H9 (cell line): ENCODE data around the gene CISD2. TPM values are rescaled to one million over a fixed set of nuclear protein-coding genes. Genes with fewer than 3 reads are reported as not detected.

Experiments
- DNase-seq: peaks from one replicate; pipeline ENCODE4 v3.0.0-alpha.2; 2017
- H2AFZ ChIP-seq: one replicate; pipeline ENCODE4 v1.6.1; 2013; ENCODE audit warnings: mild to moderate bottlenecking, low read length, control low read depth, moderate library complexity
- H2AK5ac ChIP-seq: 2 replicates; pipeline ENCODE4 v1.6.1; 2013; ENCODE audit warnings: low read length, control low read depth, mixed read lengths; ENCODE audit not compliant: insufficient read length
- H2BK120ac ChIP-seq: one replicate; pipeline ENCODE4 v1.6.1; 2013; ENCODE audit warnings: low read depth, mild to moderate bottlenecking, low read length, control low read depth, inconsistent platforms; ENCODE audit not compliant: poor library complexity, severe bottlenecking
- H2BK12ac ChIP-seq: 2 replicates; pipeline ENCODE4 v1.6.1; 2013; ENCODE audit warnings: low read length, control low read depth, mixed read lengths, low read depth; ENCODE audit not compliant: insufficient read length
- H2BK15ac ChIP-seq: 2 replicates; pipeline ENCODE4 v1.6.1; 2013; ENCODE audit warnings: low read depth, low read length, control low read depth
- H2BK20ac ChIP-seq: one replicate; pipeline ENCODE4 v1.6.1; 2013; ENCODE audit warnings: low read depth, mild to moderate bottlenecking, low read length, control low read depth, inconsistent platforms; ENCODE audit not compliant: poor library complexity, severe bottlenecking
- H2BK5ac ChIP-seq: 2 replicates; pipeline ENCODE4 v1.6.1; 2013; ENCODE audit warnings: low read length, control low read depth, mixed read lengths; ENCODE audit not compliant: insufficient read length
- H3K14ac ChIP-seq: 2 replicates; pipeline ENCODE4 v1.6.1; 2013; ENCODE audit warnings: low read length, control low read depth; ENCODE audit not compliant: insufficient read depth
- H3K18ac ChIP-seq: 2 replicates; pipeline ENCODE4 v1.6.1; 2013; ENCODE audit warnings: low read depth, mild to moderate bottlenecking, mixed read lengths, low read length, control low read depth; ENCODE audit not compliant: insufficient read length
- H3K23ac ChIP-seq: 2 replicates; pipeline ENCODE4 v1.6.1; 2013; ENCODE audit warnings: low read length, control low read depth, mixed read lengths, low read depth; ENCODE audit not compliant: insufficient read length
- H3K23me2 ChIP-seq: 2 replicates; pipeline ENCODE4 v1.6.1; 2013; ENCODE audit warnings: low read depth, mild to moderate bottlenecking, mixed read lengths, low read length, control low read depth; ENCODE audit not compliant: insufficient read length, poor library complexity, severe bottlenecking
- H3K27ac ChIP-seq: 2 replicates; pipeline ENCODE4 v1.5.1; 2013; ENCODE audit warnings: low read length, control low read depth, mixed read lengths, low read depth; ENCODE audit not compliant: insufficient read length
- H3K27me3 ChIP-seq: 2 replicates; pipeline ENCODE4 v1.6.1; 2013; ENCODE audit warnings: low read length, control low read depth, inconsistent platforms; ENCODE audit not compliant: insufficient read depth
- H3K4ac ChIP-seq: 2 replicates; pipeline ENCODE4 v1.6.1; 2013; ENCODE audit warnings: low read depth, mild to moderate bottlenecking, control low read depth, inconsistent platforms, low read length, moderate library complexity
- H3K4me1 ChIP-seq: 2 replicates; pipeline ENCODE4 v1.6.1; 2013; ENCODE audit warnings: low read length, control low read depth, inconsistent platforms; ENCODE audit not compliant: insufficient read depth
- H3K4me2 ChIP-seq: 2 replicates; pipeline ENCODE4 v1.6.1; 2013; ENCODE audit warnings: low read length, control low read depth, mixed read lengths; ENCODE audit not compliant: insufficient read length, insufficient read depth
- H3K56ac ChIP-seq: 2 replicates; pipeline ENCODE4 v1.6.1; 2013; ENCODE audit warnings: low read depth, mild to moderate bottlenecking, mixed read lengths, low read length, control low read depth; ENCODE audit not compliant: insufficient read length
- H3K79me1 ChIP-seq: 2 replicates; pipeline ENCODE4 v1.6.1; 2013; ENCODE audit warnings: low read depth, mild to moderate bottlenecking, moderate library complexity, low read length, control low read depth, inconsistent platforms; ENCODE audit not compliant: insufficient read depth, poor library complexity, severe bottlenecking
- H3K79me2 ChIP-seq: 2 replicates; pipeline ENCODE4 v1.6.1; 2013; ENCODE audit warnings: low read length, control low read depth, inconsistent platforms; ENCODE audit not compliant: insufficient read depth
- H3K9ac ChIP-seq: 2 replicates; pipeline ENCODE4 v1.6.1; 2013; ENCODE audit warnings: low read length, control low read depth, mixed read lengths; ENCODE audit not compliant: insufficient read length; ENCODE audit errors: extremely low read depth
- H3K9me3 ChIP-seq: one replicate; pipeline ENCODE4 v1.6.1; 2013; ENCODE audit warnings: low read depth, low read length, inconsistent platforms; ENCODE audit not compliant: control insufficient read depth
- H3T11ph ChIP-seq: one replicate; pipeline ENCODE4 v1.6.1; 2013; ENCODE audit warnings: mild to moderate bottlenecking, low read length, control low read depth, inconsistent platforms
- H4K20me1 ChIP-seq: one replicate; pipeline ENCODE4 v1.6.1; 2013; ENCODE audit not compliant: control insufficient read depth, insufficient read length, insufficient read depth
- H4K5ac ChIP-seq: 2 replicates; pipeline ENCODE4 v1.6.1; 2013; ENCODE audit warnings: low read depth, mild to moderate bottlenecking, mixed read lengths, low read length, control low read depth; ENCODE audit not compliant: insufficient read length
- H4K8ac ChIP-seq: replicated peaks from 2 replicates; pipeline ENCODE4 v1.6.1; 2013; ENCODE audit warnings: low read length, control low read depth, mixed read lengths, low read depth; ENCODE audit not compliant: insufficient read length
- H4K91ac ChIP-seq: 2 replicates; pipeline ENCODE4 v1.6.1; 2013; ENCODE audit warnings: low read depth, mild to moderate bottlenecking, moderate library complexity, mixed read lengths, low read length, control low read depth; ENCODE audit not compliant: insufficient read length
- H3K27ac Mint-ChIP-seq, 3 experiments: 2 replicates in 2 of 3; 3 replicates in 1 of 3; pipeline ENCODE4 v1.8.0; 2020 to 2021; ENCODE audit warnings: mixed read lengths in 3 of 3, mild to moderate bottlenecking in 1 of 3, moderate library complexity in 1 of 3
- H3K27me3 Mint-ChIP-seq: 2 replicates; pipeline ENCODE4 v1.8.0; 2021; ENCODE audit warnings: low read depth, mild to moderate bottlenecking, moderate library complexity, mixed read lengths
- H3K36me3 Mint-ChIP-seq, 3 experiments: 2 replicates in 2 of 3; 3 replicates in 1 of 3; pipeline ENCODE4 v1.8.0; 2020 to 2021; ENCODE audit warnings: low read depth in 3 of 3, mixed read lengths in 3 of 3; ENCODE audit not compliant: insufficient read depth in 1 of 3
- H3K4me1 Mint-ChIP-seq, 2 experiments: 2 replicates each; pipeline ENCODE4 v1.8.0; 2020; ENCODE audit warnings: mixed read lengths in 2 of 2
- H3K4me3 Mint-ChIP-seq, 2 experiments: 2 replicates in 1 of 2; 3 replicates in 1 of 2; pipeline ENCODE4 v1.8.0; 2020 to 2021; ENCODE audit warnings: mild to moderate bottlenecking in 2 of 2, mixed read lengths in 2 of 2, moderate library complexity in 1 of 2
- H3K9me3 Mint-ChIP-seq, 2 experiments: 2 replicates in 1 of 2; 3 replicates in 1 of 2; pipeline ENCODE4 v1.8.0; 2020; ENCODE audit warnings: mild to moderate bottlenecking in 2 of 2, mixed read lengths in 2 of 2, moderate library complexity in 1 of 2
- WGBS: extraction: QIAGEN DNeasy Blood & Tissue Kit; methylation state at CpG from one replicate; pipeline ENCODE4 v1.1.7; 2013; ENCODE audit warnings: missing lambda C conversion rate, low lambda C conversion rate, mixed read lengths; ENCODE audit not compliant: insufficient read length; ENCODE audit errors: extremely low coverage; 5-methylcytosine and 5-hydroxymethylcytosine counted together
- total RNA-seq: library from RNA; stranded (reverse); gene quantifications from 2 replicates; pipeline ENCODE4 v1.2.1, GENCODE V29; 2021
- TF ChIP-seq, protein P1 (sequence below): fragments of 200-600 bp; sonication (generic); conservative IDR thresholded peaks from 3 replicates; pipeline ENCODE4 v1.8.0; 2021; ENCODE audit warnings: antibody characterized with exemption, mild to moderate bottlenecking

Gene CISD2
- total RNA-seq, 1 experiment from 2014 or later, result 45.6 TPM

DNA sequence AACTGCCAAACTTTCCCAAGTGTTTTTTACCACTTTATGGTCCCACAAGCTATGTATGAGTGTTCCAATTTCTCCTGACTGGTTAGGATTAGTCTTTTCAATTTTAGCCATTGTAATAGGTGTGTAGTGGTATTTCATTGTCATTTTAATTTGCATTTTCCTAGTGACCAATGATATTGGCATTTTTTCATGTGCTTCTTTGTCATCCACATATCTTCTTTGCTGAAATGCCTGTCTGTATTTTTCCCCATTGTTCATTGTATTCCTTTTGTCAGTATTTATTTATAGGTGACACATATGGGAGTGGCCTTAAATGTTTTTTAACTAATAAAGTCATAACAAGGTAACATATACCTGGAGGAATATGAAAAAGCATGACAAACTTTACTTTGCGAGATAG lies 32.2 kb upstream of the CISD2 start:
- H3K4me2 ChIP-seq, result no peak overlapping the region
- no peak overlapping the region for H2AK5ac ChIP-seq
- H3K56ac ChIP-seq, result no peak overlapping the region
- H2BK15ac ChIP-seq, result no peak overlapping the region
- no peak overlapping the region for H2AFZ ChIP-seq
- no peak overlapping the region for H3K27ac ChIP-seq
- H3K18ac ChIP-seq, result no peak overlapping the region
- H3K27me3 ChIP-seq, result no peaks in the 10 kb centered on the region
- whole genome bisulfite sequencing, result no CpG with 5 or more reads among the region's 1 CpG
- no peaks in the 10 kb centered on the region for H3K23me2 ChIP-seq
- Mint-ChIP-seq H3K27ac (no peak overlapping the region), H3K4me1 (peaks cover 18 to 26% of the 10 kb centered on the region in 2 experiments), H3K9me3 (no peaks in the 10 kb centered on the region), H3K27me3 (no peaks in the 10 kb centered on the region), H3K36me3 (no peaks in the 10 kb centered on the region), H3K4me3 (no peak overlapping the region)
- H2BK5ac ChIP-seq, result no peak overlapping the region
- no peaks in the 10 kb centered on the region for H3K9me3 ChIP-seq
- DNase-seq, result no peak
- no peaks in the 10 kb centered on the region for H4K20me1 ChIP-seq
- no peak overlapping the region for H2BK20ac ChIP-seq
- TF ChIP-seq, protein P1, sequence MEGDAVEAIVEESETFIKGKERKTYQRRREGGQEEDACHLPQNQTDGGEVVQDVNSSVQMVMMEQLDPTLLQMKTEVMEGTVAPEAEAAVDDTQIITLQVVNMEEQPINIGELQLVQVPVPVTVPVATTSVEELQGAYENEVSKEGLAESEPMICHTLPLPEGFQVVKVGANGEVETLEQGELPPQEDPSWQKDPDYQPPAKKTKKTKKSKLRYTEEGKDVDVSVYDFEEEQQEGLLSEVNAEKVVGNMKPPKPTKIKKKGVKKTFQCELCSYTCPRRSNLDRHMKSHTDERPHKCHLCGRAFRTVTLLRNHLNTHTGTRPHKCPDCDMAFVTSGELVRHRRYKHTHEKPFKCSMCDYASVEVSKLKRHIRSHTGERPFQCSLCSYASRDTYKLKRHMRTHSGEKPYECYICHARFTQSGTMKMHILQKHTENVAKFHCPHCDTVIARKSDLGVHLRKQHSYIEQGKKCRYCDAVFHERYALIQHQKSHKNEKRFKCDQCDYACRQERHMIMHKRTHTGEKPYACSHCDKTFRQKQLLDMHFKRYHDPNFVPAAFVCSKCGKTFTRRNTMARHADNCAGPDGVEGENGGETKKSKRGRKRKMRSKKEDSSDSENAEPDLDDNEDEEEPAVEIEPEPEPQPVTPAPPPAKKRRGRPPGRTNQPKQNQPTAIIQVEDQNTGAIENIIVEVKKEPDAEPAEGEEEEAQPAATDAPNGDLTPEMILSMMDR, result no peak
- no peaks in the 10 kb centered on the region for H3K79me1 ChIP-seq
- H2BK12ac ChIP-seq, result no peak overlapping the region
- no peak overlapping the region for H3K4ac ChIP-seq
- H4K5ac ChIP-seq, result no peak overlapping the region
- no peak overlapping the region for H4K91ac ChIP-seq
- H3K23ac ChIP-seq, result no peak overlapping the region
- no peaks in the 10 kb centered on the region for H3K4me1 ChIP-seq
- no peaks in the 10 kb centered on the region for H3K79me2 ChIP-seq
- no peak overlapping the region for H2BK120ac ChIP-seq
- H3K9ac ChIP-seq, result no peak overlapping the region
- no peak overlapping the region for H3T11ph ChIP-seq
- no peak overlapping the region for H3K14ac ChIP-seq
- no peak overlapping the region for H4K8ac ChIP-seq
